HepG2 (cell line): Measurements from ENCODE around the gene SUN1. TPM values are rescaled to one million over a fixed set of nuclear protein-coding genes. Genes with fewer than 3 reads are reported as not detected.

Source experiments
- ATAC-seq: fragments of 200-7000 bp; cut with Tn5 transposase; 3 replicates; pipeline ENCODE4 v1.9.1; 2020; ENCODE audit warnings: mild to moderate bottlenecking, moderate library complexity
- BruUV-seq: library from RNA; stranded (reverse); fragments of 400-500 nt; replicated peaks from 2 replicates; lab custom pipeline; 2021; lab: Mats Ljungman, UMichigan
- CTCF ChIA-PET: fragments of 300-600 bp; formaldehyde crosslinking; extraction: SDS; loops from one replicate; lab custom pipeline; 2021; ENCODE audit warnings: low total read pairs, inconsistent platforms, low intra/inter-chr PET ratio; lab: Yijun Ruan, JAX
- POLR2A ChIA-PET: fragments of 350-600 bp; sonication (Branson Sonifier 250); formaldehyde crosslinking; loops from one replicate; lab custom pipeline; 2020; ENCODE audit warnings: antibody characterized with exemption, inconsistent platforms; lab: Yijun Ruan, JAX
- DNase-seq: peaks from one replicate; pipeline ENCODE4 v3.0.0-alpha.2; 2015; ENCODE audit warnings: low spot score
- FAIRE-seq: peaks from 3 replicates; lab custom pipeline; 2011; peaks lifted over from hg19 to GRCh38; lab: Jason Lieb, UNC
- H2AFZ ChIP-seq: one replicate; pipeline ENCODE4 v1.6.1; 2011; ENCODE audit warnings: low read length, inconsistent platforms
- H3K27ac ChIP-seq: fragments of 300-600 bp; 3 replicates; pipeline ENCODE4 v1.8.0; 2011; ENCODE audit warnings: mixed run types, mild to moderate bottlenecking, mixed read lengths, low read length, inconsistent platforms; ENCODE audit not compliant: insufficient read depth; ENCODE audit errors: extremely low read length
- H3K27me3 ChIP-seq, 2 experiments: fragments of 200-600 bp in 1 of 2; 2 replicates in 1 of 2; 3 replicates in 1 of 2; pipeline versions ENCODE4 v1.6.0 to v1.8.0; 2011; ENCODE audit warnings: low read length in 2 of 2, mild to moderate bottlenecking in 2 of 2, moderate library complexity in 2 of 2, inconsistent platforms in 1 of 2; ENCODE audit not compliant: insufficient read depth in 2 of 2, control insufficient read depth in 1 of 2
- H3K36me3 ChIP-seq, 2 experiments: fragments of 200-600 bp in 1 of 2; replicated peaks in 1 of 2; 2 replicates in 1 of 2; 3 replicates in 1 of 2; pipeline versions ENCODE4 v1.5.1 to v1.8.0; 2011; ENCODE audit warnings: low read length in 2 of 2, inconsistent platforms in 1 of 2; ENCODE audit not compliant: insufficient read depth in 2 of 2, control insufficient read depth in 1 of 2
- H3K4me1 ChIP-seq: 2 replicates; pipeline ENCODE4 v1.5.1; 2012; ENCODE audit warnings: low read length, inconsistent platforms; ENCODE audit not compliant: insufficient read depth
- H3K4me2 ChIP-seq: 2 replicates; pipeline ENCODE4 v1.6.0; 2011; ENCODE audit warnings: low read depth, low read length, inconsistent platforms
- H3K4me3 ChIP-seq, 3 experiments: fragments of 200-600 bp in 1 of 3; sonication (generic), shearing (Covaris generic) in 1 of 3; replicated peaks in 1 of 3; 2 replicates each; pipeline ENCODE4 v1.5.1; 2011 to 2016; ENCODE audit warnings: low read length in 3 of 3, inconsistent platforms in 2 of 3, low read depth in 2 of 3, mild to moderate bottlenecking in 2 of 3, control low read depth in 1 of 3, mixed read lengths in 1 of 3; ENCODE audit not compliant: insufficient read depth in 1 of 3
- H3K79me2 ChIP-seq: one replicate; pipeline ENCODE4 v1.6.1; 2011; ENCODE audit warnings: low read length, inconsistent platforms; ENCODE audit not compliant: insufficient read depth
- H3K9ac ChIP-seq: 2 replicates; pipeline ENCODE4 v1.6.0; 2011; ENCODE audit warnings: mild to moderate bottlenecking, low read depth, low read length, inconsistent platforms; ENCODE audit not compliant: insufficient read depth
- H3K9me3 ChIP-seq: 2 replicates; pipeline ENCODE4 v1.5.1; 2012; ENCODE audit warnings: mild to moderate bottlenecking, low read length
- H4K20me1 ChIP-seq: 2 replicates; pipeline ENCODE4 v1.6.0; 2011; ENCODE audit warnings: inconsistent platforms, mild to moderate bottlenecking, low read length, moderate library complexity; ENCODE audit not compliant: insufficient read depth
- ASH2L ChIP-seq: fragments of 300-600, 200-600 bp; sonication (generic); IDR thresholded peaks from 2 replicates; pipeline ENCODE4 v1.7.0; 2017; ENCODE audit warnings: low read depth, mild to moderate bottlenecking, moderate library complexity, mixed read lengths, low read length; ENCODE audit not compliant: insufficient read length
- FOXC1 ChIP-seq: sonication (generic); formaldehyde crosslinking; IDR thresholded peaks from 2 replicates; pipeline ENCODE4 v1.8.0; 2022; ENCODE audit warnings: mild to moderate bottlenecking, missing genetic modification reagents, borderline replicate concordance
- HMG20A ChIP-seq: IDR thresholded peaks from 2 replicates; pipeline ENCODE4 v1.6.1; 2016; ENCODE audit warnings: borderline replicate concordance
- JUN ChIP-seq: sonication (generic); formaldehyde crosslinking; IDR thresholded peaks from 2 replicates; pipeline ENCODE4 v1.4.0; 2020; ENCODE audit warnings: mild to moderate bottlenecking, missing genetic modification reagents
- MXI1 ChIP-seq: IDR thresholded peaks from 3 replicates; pipeline ENCODE4 v1.6.1; 2012; ENCODE audit warnings: low read depth, low read length, inconsistent platforms, borderline replicate concordance
- PHF8 ChIP-seq: sonication (generic); formaldehyde crosslinking; IDR thresholded peaks from 2 replicates; pipeline ENCODE4 v1.5.0; 2020; ENCODE audit warnings: missing genetic modification reagents
- RBFOX2 ChIP-seq: fragments of 200-400 bp; formaldehyde crosslinking; IDR thresholded peaks from 2 replicates; pipeline ENCODE4 v1.6.1; 2017; ENCODE audit warnings: low read depth, mild to moderate bottlenecking, low read length
- RBM22 ChIP-seq: fragments of 200-400 bp; formaldehyde crosslinking; optimal IDR thresholded peaks from 2 replicates; pipeline ENCODE3; 2017; ENCODE audit warnings: mild to moderate bottlenecking, low read length, moderate library complexity
- ZFP91 ChIP-seq: sonication (generic); formaldehyde crosslinking; IDR thresholded peaks from 2 replicates; pipeline ENCODE4 v1.9.0; 2022; ENCODE audit warnings: missing genetic modification reagents, mild to moderate bottlenecking, borderline replicate concordance
- ZNF263 ChIP-seq: sonication (generic); formaldehyde crosslinking; IDR thresholded peaks from 2 replicates; pipeline ENCODE4 v1.4.0; 2020; ENCODE audit warnings: missing genetic modification reagents
- ZNF567 ChIP-seq: sonication (generic); formaldehyde crosslinking; IDR thresholded peaks from 2 replicates; pipeline ENCODE4 v1.8.1; 2023; ENCODE audit warnings: mild to moderate bottlenecking, missing genetic modification reagents, borderline replicate concordance
- ZNF768 ChIP-seq: sonication (generic); formaldehyde crosslinking; IDR thresholded peaks from 2 replicates; pipeline ENCODE4 v1.4.0; 2020; ENCODE audit warnings: missing genetic modification reagents
- WGBS: methylation state at CpG from one replicate; pipeline ENCODE4 v1.1.6; 2017; ENCODE audit warnings: low lambda C conversion rate; 5-methylcytosine and 5-hydroxymethylcytosine counted together
- in situ Hi-C: cut with HindIII; loops from 2 replicates; pipeline ENCODE4 v1.10.0; 2017; ENCODE audit warnings: low pct_unique_long_range_greater_than_20kb; ENCODE audit not compliant: extremely low pct_ligation_motif_present
- intact Hi-C: fragments of 100-400 bp; cut with micrococcal nuclease; formaldehyde crosslinking; loops from one replicate; pipeline ENCODE4 v1.10.0; 2022; ENCODE audit not compliant: unreplicated experiment
- polyA plus RNA-seq, 8 experiments: library from polyadenylated mRNA; depleted of rRNA in 3 of 8; stranded (reverse) in 7 of 8; unstranded in 1 of 8; fragments of >200 nt; fragmentation: Illumina TruSeq in 4 of 8; extraction: Trizol in 4 of 8; gene quantifications; 2 replicates each; pipeline versions ENCODE4 v1.2.1 to v1.2.3, GENCODE V29; 2011 to 2016; ENCODE audit warnings: low read depth in 4 of 8, missing spikeins in 1 of 8, mixed read lengths in 1 of 8; ENCODE audit not compliant: insufficient read depth in 1 of 8
- total RNA-seq, 5 experiments: library from RNA; depleted of rRNA; stranded (reverse); fragments of >200 nt; fragmentation: Illumina TruSeq; extraction: Trizol; gene quantifications; 2 replicates each; pipeline ENCODE4 v1.2.3, GENCODE V29; 2016; ENCODE audit warnings: low read depth in 1 of 5
- TF ChIP-seq, protein P1 (sequence below): IDR thresholded peaks from 2 replicates; pipeline ENCODE4 v1.6.1; 2018; ENCODE audit warnings: missing genetic modification reagents
- TF ChIP-seq, protein P2 (sequence below): sonication (generic); formaldehyde crosslinking; IDR thresholded peaks from 2 replicates; pipeline ENCODE4 v1.4.0; 2020; ENCODE audit warnings: missing genetic modification reagents
- TF ChIP-seq, protein P3 (sequence below): sonication (generic); formaldehyde crosslinking; IDR thresholded peaks from 2 replicates; pipeline ENCODE4 v1.4.0; 2020; ENCODE audit warnings: mild to moderate bottlenecking, missing genetic modification reagents

The SUN1 gene
- total and polyA plus RNA-seq, 2 of the 13 experiments (the other 11 are each of a cell fraction or from before 2014, with no cell fraction given), result 47.0 to 126 TPM

DNA sequence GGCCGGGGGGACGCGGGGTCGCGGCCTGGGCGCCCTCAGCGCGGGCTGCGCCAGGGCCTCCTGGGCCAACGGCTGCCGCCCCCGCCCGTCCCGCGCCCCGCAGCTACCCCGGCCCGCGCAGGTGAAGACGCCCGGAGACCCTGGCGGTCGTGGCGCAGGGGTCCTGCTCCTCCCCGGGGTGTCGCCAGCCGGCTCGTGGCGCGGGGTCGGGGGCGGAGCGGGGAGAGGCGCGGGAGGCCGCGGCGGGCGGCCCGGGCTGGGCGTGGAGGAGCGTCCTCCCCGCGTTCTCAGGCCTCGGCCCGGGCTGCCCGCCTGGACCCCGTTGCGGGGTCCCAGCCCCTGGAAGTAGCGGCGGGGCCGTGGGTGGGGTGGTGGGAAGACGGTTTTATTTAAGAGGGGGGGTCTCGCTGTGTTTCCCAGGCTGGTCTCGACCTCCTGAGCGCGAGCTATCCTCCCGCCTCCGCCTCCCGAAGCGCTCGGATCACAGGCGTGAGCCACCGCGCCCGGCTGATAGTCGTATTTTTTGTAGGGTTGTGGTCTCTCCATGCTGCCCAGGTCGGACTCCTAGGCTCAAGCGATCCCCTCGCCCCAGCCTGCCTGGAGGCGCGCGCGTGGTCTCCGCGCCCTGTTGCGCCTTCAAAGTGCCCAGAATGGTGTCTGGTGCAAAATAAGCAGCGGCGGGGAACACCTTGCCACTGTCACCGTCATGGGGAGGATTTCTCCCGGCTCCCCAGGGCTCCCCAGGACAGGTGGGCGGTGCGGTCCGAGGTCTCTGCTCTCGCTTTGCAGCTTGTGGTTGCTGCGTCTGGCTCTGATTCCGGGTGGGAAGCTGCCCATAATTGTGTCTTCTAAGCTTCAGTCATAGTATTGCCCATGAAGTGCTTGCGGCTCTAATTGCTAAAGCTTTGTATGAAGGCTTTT lies 15.3 kb upstream of the SUN1 start:
- intact Hi-C loops, result loop anchor here (5.0 to 10.0 kb wide), 3 partner anchors 58 to 640 kb away; partner anchors contain the start of genes ADAP1, GET4 and MICALL2
- H3K27ac ChIP-seq, result peak overlapping the region; percentile 60
- in situ Hi-C loops, result no loop called here
- FAIRE-seq (no peak), DNase-seq (no peak), ATAC-seq (peak; percentile 5; the same call in 1 of the 3 replicates)
- H3K4me1 ChIP-seq, result peaks cover 79% of the 10 kb centered on the region
- H3K36me3 ChIP-seq, result no peaks in the 10 kb centered on the region
- peak overlapping the region; percentile 83 for H3K4me2 ChIP-seq
- H3K4me3 ChIP-seq, result peak overlapping the region; percentile 77 to 93 (median 90)
- 2% methylated on average over 9 of the region's 88 CpGs for WGBS
- POLR2A ChIA-PET, result interaction anchor here (0.7 to 1.1 kb wide), 2 partner anchors 84 to 141 kb away, joined by 3 read pairs; no protein-coding TSS in a partner anchor
- H4K20me1 ChIP-seq, result peaks cover 34% of the 10 kb centered on the region
- BruUV-seq, result no TSS peak
- H3K79me2 ChIP-seq, result peaks cover 49% of the 10 kb centered on the region
- CTCF ChIA-PET, result no interaction called here
- H3K9me3 ChIP-seq, result no peaks in the 10 kb centered on the region
- H3K27me3 ChIP-seq, result no peaks in the 10 kb centered on the region; a peak in 1 of 5 replicates
- H2AFZ ChIP-seq, result no peak overlapping the region
- peak overlapping the region; percentile 83 for H3K9ac ChIP-seq
- no peak for TF ChIP-seq HMG20A (CRISPR knock-in tag)
- TF ChIP-seq, protein P1, sequence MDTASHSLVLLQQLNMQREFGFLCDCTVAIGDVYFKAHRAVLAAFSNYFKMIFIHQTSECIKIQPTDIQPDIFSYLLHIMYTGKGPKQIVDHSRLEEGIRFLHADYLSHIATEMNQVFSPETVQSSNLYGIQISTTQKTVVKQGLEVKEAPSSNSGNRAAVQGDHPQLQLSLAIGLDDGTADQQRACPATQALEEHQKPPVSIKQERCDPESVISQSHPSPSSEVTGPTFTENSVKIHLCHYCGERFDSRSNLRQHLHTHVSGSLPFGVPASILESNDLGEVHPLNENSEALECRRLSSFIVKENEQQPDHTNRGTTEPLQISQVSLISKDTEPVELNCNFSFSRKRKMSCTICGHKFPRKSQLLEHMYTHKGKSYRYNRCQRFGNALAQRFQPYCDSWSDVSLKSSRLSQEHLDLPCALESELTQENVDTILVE (CRISPR knock-in tag), result 0 out of 2 replicates have a peak, but pooled peaks have one; percentile 5
- peak; percentile 40 for TF ChIP-seq PHF8
- peak; percentile 10; the same call in 1 of the 3 replicates for TF ChIP-seq MXI1
- TF ChIP-seq RBM22, result no peak
- no peak for TF ChIP-seq JUN (CRISPR knock-in tag)
- TF ChIP-seq RBFOX2, result 0 out of 2 replicates have a peak, but pooled peaks have one; percentile 12
- TF ChIP-seq ZNF567 (CRISPR knock-in tag), result no peak
- peak; percentile 27; the same call in 1 of the 2 replicates for TF ChIP-seq ZFP91 (CRISPR knock-in tag)
- TF ChIP-seq ZNF263 (CRISPR knock-in tag), result peak; percentile 76
- TF ChIP-seq, protein P2, sequence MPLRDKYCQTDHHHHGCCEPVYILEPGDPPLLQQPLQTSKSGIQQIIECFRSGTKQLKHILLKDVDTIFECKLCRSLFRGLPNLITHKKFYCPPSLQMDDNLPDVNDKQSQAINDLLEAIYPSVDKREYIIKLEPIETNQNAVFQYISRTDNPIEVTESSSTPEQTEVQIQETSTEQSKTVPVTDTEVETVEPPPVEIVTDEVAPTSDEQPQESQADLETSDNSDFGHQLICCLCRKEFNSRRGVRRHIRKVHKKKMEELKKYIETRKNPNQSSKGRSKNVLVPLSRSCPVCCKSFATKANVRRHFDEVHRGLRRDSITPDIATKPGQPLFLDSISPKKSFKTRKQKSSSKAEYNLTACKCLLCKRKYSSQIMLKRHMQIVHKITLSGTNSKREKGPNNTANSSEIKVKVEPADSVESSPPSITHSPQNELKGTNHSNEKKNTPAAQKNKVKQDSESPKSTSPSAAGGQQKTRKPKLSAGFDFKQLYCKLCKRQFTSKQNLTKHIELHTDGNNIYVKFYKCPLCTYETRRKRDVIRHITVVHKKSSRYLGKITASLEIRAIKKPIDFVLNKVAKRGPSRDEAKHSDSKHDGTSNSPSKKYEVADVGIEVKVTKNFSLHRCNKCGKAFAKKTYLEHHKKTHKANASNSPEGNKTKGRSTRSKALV (CRISPR knock-in tag), result peak; percentile 74
- peak; percentile 30; the same call in 1 of the 2 replicates for TF ChIP-seq ZNF768
- TF ChIP-seq, protein P3, sequence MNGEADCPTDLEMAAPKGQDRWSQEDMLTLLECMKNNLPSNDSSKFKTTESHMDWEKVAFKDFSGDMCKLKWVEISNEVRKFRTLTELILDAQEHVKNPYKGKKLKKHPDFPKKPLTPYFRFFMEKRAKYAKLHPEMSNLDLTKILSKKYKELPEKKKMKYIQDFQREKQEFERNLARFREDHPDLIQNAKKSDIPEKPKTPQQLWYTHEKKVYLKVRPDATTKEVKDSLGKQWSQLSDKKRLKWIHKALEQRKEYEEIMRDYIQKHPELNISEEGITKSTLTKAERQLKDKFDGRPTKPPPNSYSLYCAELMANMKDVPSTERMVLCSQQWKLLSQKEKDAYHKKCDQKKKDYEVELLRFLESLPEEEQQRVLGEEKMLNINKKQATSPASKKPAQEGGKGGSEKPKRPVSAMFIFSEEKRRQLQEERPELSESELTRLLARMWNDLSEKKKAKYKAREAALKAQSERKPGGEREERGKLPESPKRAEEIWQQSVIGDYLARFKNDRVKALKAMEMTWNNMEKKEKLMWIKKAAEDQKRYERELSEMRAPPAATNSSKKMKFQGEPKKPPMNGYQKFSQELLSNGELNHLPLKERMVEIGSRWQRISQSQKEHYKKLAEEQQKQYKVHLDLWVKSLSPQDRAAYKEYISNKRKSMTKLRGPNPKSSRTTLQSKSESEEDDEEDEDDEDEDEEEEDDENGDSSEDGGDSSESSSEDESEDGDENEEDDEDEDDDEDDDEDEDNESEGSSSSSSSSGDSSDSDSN (CRISPR knock-in tag), result peak; percentile 65
- TF ChIP-seq ASH2L, result peak; percentile 30
- peak; percentile 48; the same call in 1 of the 2 replicates for TF ChIP-seq FOXC1 (CRISPR knock-in tag)
